GM18511 (cell line): ENCODE results near the gene RHCE.
"Not testable (repeated sequence)": the region's sequence is repeated elsewhere in the genome, so short reads cannot be mapped to it uniquely, and the experiment has no call there.

ENCODE experiments used
- ATAC-seq: cut with Tn5 transposase; IDR thresholded peaks from one replicate; pipeline ENCODE4 v1.9.1; 2021; ENCODE audit warnings: mild to moderate bottlenecking, moderate library complexity; ENCODE audit not compliant: unreplicated experiment

The RHCE gene

DNA sequence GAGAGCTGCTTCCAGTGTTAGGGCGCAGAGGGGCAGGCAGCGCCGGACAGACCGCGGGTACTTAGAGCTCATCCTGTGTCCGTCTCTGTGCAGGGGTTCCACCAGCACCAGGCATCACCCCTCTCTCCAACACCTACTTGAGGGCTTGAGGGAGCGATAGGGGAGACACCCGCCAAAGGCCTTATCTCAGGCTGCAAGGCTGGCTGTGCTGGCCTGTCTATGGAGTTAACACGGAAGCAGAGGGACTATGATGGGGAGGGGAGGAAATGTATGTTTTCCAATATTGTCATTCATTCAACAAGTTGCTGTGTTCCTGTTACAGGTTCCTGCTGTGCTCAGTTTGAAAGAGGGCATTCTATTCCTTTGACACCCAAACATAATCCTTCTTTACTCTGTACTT is at the start of gene RHCE:
Gene RHCE (minus strand): TSS at position 111 of the 400 bp plus-strand sequence. CDS start 39 bp downstream, at position 72.
- ATAC-seq = not testable (repeated sequence)

DNA sequence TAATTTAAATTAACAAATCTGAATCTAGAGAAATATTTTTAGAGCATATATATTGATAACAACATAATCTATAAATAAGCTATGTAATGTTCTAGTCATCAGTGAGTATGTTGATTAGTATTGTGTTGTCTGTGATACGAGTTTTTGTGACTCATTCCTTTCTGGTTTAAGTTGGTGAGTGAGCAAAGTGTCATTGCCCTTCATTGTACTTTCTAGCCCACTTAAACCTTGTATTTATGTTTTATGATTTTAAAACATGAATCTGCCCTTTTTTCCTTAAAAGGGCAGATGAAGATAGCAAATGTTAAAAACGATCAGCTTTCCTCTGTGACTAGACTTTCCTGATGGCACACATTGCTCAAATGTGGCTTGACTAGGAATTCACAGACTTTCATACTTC is 48.6 kb upstream of the RHCE start:
- no peak for ATAC-seq

GRCh38 chr1:25468033-25468432 is 47.4 kb upstream of the RHCE start:
- no peak for ATAC-seq

- no peak for ATAC-seq
Observed at GRCh38 chr1:25467616-25468015, 47.0 kb upstream of the RHCE start.

GRCh38 chr1:25467193-25467592 is 46.6 kb upstream of the RHCE start:
- no peak for ATAC-seq

DNA sequence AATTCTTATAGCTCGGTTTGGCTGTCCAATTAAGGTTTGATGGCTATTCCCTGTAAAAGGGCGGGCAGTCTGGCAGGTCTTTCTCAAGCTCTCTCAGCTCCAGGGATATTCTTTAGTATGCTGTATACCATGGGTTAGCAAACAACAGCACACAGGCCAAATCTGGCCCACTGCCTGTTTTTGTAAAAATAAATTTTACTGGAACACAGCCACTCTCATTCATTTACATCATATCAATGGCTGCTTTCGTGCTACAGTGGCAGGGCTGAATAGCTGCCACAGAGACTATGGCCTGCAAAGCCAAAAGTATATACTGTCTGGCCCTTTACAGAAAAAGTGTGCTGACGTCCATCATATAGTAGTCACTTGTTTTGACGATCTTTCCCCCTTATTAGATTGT is 42.1 kb upstream of the RHCE start:
- ATAC-seq = no peak

- no peak for ATAC-seq
Observed at GRCh38 chr1:25461849-25462248, 41.2 kb upstream of the RHCE start.

DNA sequence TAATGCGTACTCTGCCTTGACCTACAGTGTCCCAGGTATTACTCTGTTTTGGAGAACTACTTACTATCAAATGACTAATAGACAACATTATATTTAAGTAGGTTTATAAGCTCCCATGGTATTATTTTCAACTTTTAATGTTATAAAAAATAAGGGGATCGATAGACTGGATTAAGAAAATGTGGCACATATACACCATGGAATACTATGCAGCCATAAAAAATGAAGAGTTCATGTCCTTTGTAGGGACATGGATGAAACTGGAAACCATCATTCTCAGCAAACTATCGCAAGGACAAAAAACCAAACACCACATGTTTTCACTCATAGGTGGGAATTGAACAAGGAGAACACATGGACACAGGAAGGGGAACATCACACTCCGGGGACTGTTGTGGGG is 40.2 kb upstream of the RHCE start:
- ATAC-seq = not testable (repeated sequence)

GRCh38 chr1:25460020-25460419 is 39.4 kb upstream of the RHCE start:
- no peak for ATAC-seq

- no peak for ATAC-seq
Observed at GRCh38 chr1:25458541-25459298, 38.1 kb upstream of the RHCE start.

DNA sequence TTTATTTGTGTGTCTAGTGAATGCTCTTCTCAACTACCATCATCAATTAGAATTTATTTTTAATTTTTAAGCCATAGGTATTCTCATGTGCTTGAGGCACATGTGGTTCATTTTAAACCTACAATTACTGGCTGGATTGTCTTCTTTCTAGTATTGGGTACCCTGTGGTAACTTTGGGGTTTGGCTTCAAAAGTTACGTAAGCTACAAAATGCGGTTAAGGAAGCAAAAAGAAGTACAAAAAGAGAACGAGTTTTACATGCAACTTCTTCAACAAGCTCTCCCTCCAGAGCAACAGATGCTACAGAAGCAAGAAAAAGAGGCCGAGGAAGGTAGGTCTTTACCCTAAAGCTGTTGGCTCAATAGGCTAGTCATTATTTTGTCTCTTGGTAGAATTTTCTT is 35.9 kb upstream of the RHCE start:
- ATAC-seq = no peak

DNA sequence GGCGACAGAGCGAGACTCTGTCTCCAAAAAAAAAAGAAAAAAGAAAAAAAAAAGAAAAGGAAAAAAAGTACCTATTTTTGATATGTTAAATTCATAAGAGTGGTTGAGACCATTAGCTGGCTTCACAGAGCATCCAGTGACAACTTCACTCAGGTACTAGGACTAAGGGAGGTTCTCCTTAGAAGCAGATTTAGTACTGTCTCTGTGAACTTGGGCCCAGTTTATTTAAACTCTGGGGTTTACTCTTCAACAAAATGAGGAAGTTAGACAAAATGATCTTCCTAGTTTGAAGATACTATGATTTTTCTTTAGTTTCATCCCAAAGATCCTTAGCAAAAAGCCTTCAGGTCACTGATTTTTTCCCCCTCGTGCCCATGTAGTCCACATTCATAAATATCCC is 31.3 kb upstream of the RHCE start:
- ATAC-seq = no peak

DNA sequence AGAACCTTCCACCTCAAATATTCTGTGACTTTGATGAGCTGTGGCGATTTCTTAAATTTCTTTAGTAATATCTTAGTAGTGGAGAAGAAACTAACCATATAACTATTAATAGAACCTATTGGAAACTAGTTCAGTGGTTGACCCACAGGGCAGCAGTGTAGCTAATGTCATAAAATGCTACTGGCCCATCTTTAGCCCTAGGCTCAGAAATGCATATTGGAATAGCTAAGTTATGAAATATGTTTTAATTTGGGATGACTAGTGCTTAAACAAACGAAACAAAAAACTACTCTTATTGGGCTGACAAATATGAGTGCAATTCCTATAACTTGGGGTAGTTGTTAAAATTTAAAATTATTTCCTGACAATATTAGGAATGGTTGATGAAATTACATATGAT is 30.3 kb upstream of the RHCE start:
- no peak for ATAC-seq

DNA sequence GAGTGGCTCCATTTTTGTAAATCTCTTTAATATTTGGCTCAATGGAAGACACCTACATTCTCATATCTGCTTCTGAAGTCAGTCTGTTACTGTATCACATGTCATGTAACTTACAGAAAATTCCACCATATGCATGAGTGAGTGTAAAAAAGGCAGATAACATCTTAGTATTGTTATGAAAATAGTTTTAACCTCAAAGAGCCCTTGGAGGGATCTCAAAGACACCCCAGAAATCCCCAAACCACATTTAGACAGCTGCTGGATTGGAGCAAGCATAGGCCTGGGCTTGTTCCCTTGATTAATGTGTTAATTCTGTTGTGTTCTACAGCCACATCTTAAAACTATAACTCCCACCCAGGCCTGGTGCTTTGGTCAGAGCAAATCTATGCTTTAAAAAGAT is 26.9 kb upstream of the RHCE start:
- peak; percentile 55 for ATAC-seq

DNA sequence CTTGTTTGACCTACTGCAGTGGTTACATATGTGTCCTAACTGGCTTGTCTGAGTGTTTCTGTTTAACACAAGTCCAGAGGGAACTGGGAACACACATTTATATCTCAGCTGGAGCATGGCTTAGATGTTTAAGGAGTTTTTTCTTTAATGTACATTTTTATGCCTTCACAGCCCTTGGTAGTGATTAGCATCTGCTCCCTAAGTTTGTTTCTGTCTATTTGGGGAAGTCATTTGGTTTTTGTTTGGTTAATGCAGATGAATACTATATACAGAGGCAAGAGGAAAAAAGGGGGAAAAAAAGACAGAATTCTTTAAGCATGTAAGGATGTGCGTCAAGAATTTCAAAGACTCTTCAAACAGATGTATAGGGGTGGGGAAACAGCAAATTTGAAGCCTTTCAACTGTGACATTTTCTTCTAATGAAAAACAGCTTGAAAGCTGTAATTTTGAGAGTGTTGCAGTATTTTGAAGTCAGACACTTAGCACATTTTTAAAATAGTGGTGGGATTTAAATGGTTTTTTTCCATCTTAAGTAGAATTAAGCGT is 25.4 kb upstream of the RHCE start:
- ATAC-seq = no peak

- not testable (repeated sequence) for ATAC-seq
Observed at GRCh38 chr1:25444604-25445003, 24.0 kb upstream of the RHCE start.

DNA sequence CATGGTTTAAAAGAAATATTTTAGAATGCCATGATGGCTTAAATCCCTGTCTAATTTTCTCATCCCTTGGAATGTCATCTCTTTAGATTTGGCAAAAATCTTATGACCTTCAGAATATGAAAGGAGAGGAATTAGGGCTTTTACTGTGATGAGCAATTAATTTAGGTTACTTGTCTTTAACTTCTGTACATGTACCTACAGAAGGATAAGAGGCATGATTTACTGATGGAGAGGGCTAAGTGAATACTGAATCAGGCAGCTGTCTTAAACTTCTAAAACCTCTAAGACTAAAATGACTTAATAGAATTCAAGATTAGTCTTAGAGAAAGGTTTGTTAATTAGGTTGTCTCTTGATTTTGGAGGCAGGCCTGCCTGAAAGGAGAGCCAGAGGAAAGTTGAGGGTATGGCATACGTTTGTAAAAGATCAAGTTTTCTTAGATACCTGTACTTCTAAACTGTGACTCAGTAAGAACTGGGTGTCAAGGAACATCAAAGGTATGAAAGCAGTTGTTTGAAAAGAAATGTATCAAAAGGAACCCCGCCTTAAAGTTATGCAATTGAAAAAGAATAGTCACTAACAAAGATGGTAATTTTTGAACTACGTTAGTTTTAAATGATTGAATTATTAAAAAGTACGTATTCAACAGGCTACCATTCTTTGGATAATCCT is 22.5 kb upstream of the RHCE start:
- no peak for ATAC-seq

- no peak for ATAC-seq
Observed at GRCh38 chr1:25442178-25442577, 21.6 kb upstream of the RHCE start.

- ATAC-seq = no peak
Observed at GRCh38 chr1:25439287-25439686, 18.7 kb upstream of the RHCE start.

GRCh38 chr1:25437672-25438071 is 17.0 kb upstream of the RHCE start:
- no peak for ATAC-seq

DNA sequence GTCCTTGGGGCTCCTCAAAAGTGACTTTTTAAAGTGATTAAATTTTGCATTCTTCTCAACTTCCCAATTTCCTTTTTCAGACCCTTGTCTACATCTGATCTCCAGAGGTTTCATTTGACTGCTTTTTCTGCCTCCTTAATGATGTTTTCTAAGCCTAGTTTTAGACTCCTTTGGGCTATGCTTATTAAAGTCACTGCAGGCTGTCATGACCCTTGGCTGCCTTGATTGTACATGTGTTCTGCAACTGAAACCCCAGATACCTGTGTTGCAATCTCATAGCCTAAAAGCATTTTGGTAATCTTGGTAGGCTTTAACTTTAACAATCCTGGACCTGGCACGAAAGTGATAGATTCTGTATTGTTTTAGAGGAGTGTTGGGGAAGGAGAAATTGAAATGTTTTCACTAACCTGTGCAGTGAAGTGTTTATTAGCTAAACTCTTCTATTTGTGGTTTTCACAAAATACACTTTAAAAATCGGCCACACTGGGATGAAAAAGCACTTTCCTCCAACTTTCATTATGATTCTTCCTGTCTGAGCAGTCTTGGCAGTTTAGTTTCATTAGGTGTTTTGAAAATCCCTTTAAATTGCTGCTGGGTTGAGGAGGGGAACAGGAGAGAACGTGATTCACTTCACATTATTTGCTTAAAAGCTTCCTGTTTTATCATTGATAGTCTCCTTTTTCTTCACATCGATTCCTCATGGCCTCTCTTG is 14.9 kb upstream of the RHCE start:
- no peak for ATAC-seq
